Measurements from ENCODE around the gene A1BG.
A peak's percentile ranks its signal among the peaks of the same experiment; 100 is the strongest.

The A1BG gene

GRCh38 chr19:58356766-58357480, 3.6 kb upstream of the A1BG start:
- no peak for TF ChIP-seq CTCF (IDR thresholded peaks at IDR 0.05; ENCODE audit: extremely low read depth, insufficient read depth, missing control alignments)
- no peak for DNase-seq (ENCODE audit: low spot score)

GRCh38 chr19:58355908-58356765, 2.8 kb upstream of the A1BG start:
- in situ Hi-C loops (cut with MboI; ENCODE audit: low pct_unique_long_range_greater_than_20kb, low sequenced_read_pairs, unreplicated experiment), result no loop called here
- peak; percentile 63 for DNase-seq (ENCODE audit: low spot score)

More at GRCh38 chr19:58356766-58357480, 3.6 kb upstream of the A1BG start:
- in situ Hi-C loops (cut with MboI; ENCODE audit: low pct_unique_long_range_greater_than_20kb, low sequenced_read_pairs, unreplicated experiment), result no loop called here

GRCh38 chr19:58355215-58355796, 2.0 kb upstream of the A1BG start:
- DNase-seq (ENCODE audit: low spot score), result no peak
- in situ Hi-C loops (cut with MboI; ENCODE audit: low pct_unique_long_range_greater_than_20kb, low sequenced_read_pairs, unreplicated experiment), result no loop called here
- TF ChIP-seq CTCF (IDR thresholded peaks at IDR 0.05; ENCODE audit: extremely low read depth, insufficient read depth, missing control alignments), result no peak

More at GRCh38 chr19:58355908-58356765, 2.8 kb upstream of the A1BG start:
- no peak for TF ChIP-seq CTCF (IDR thresholded peaks at IDR 0.05; ENCODE audit: extremely low read depth, insufficient read depth, missing control alignments)

- DNase-seq (ENCODE audit: low spot score), result no peak
- in situ Hi-C loops (cut with MboI; ENCODE audit: low pct_unique_long_range_greater_than_20kb, low sequenced_read_pairs, unreplicated experiment), result no loop called here
- TF ChIP-seq CTCF (IDR thresholded peaks at IDR 0.05; ENCODE audit: extremely low read depth, insufficient read depth, missing control alignments), result no peak
These were observed 1.3 kb upstream of the A1BG start for GRCh38 chr19:58354478-58355030.

- in situ Hi-C loops (cut with MboI; ENCODE audit: low pct_unique_long_range_greater_than_20kb, low sequenced_read_pairs, unreplicated experiment), result no loop called here
- TF ChIP-seq CTCF (IDR thresholded peaks at IDR 0.05; ENCODE audit: extremely low read depth, insufficient read depth, missing control alignments), result no peak
- no peak for DNase-seq (ENCODE audit: low spot score)
These were observed 605 bp upstream of the A1BG start for GRCh38 chr19:58353717-58354477.
